IgD-negative memory B cell (primary cell): ENCODE data around the gene ATP10B. TPM values are rescaled to one million over a fixed set of nuclear protein-coding genes. Genes with fewer than 3 reads are reported as not detected.

Experiments
- H3K27ac Mint-ChIP-seq, 3 donors: one replicate each; pipeline ENCODE4 v1.8.0; 2020 to 2022; ENCODE audit warnings: mild to moderate bottlenecking in 3 of 3, mixed read lengths in 3 of 3, moderate library complexity in 1 of 3
- H3K27me3 Mint-ChIP-seq: one replicate; pipeline ENCODE4 v1.8.0; 2021; ENCODE audit warnings: mixed read lengths
- H3K36me3 Mint-ChIP-seq: one replicate; pipeline ENCODE4 v1.8.0; 2020; ENCODE audit warnings: mild to moderate bottlenecking, mixed read lengths
- H3K4me1 Mint-ChIP-seq, 3 donors: one replicate each; pipeline ENCODE4 v1.8.0; 2020 to 2022; ENCODE audit warnings: mixed read lengths in 3 of 3, mild to moderate bottlenecking in 1 of 3
- H3K4me3 Mint-ChIP-seq, 4 donors: one replicate each; pipeline ENCODE4 v1.8.0; 2020 to 2022; ENCODE audit warnings: mild to moderate bottlenecking in 4 of 4, mixed read lengths in 4 of 4, moderate library complexity in 3 of 4
- H3K9me3 Mint-ChIP-seq, 3 donors: one replicate each; pipeline ENCODE4 v1.8.0; 2020 to 2021; ENCODE audit warnings: mixed read lengths in 3 of 3, mild to moderate bottlenecking in 1 of 3
- polyA plus RNA-seq: library from polyadenylated mRNA; unstranded; fragments of 300-500 nt; fragmentation: Illumina TruSeq; gene quantifications from one replicate; pipeline ENCODE4 v1.2.3, GENCODE V29; 2021

ATP10B gene
- polyA plus RNA-seq, 1 donor from 2014 or later: 1.0 TPM

- Mint-ChIP-seq H3K27ac (no peak overlapping the region), H3K9me3 (no peaks in the 10 kb centered on the region), H3K4me1 (peaks cover 3 to 5% (median 3%) of the 10 kb centered on the region in 3 donors), H3K36me3 (no peaks in the 10 kb centered on the region), H3K4me3 (no peak overlapping the region), H3K27me3 (peaks cover 6% of the 10 kb centered on the region)
Measured at GRCh38 chr5:160699301-160699700, 152.7 kb downstream of the ATP10B start.

GRCh38 chr5:160697281-160697680, 154.7 kb downstream of the ATP10B start:
- Mint-ChIP-seq H3K36me3 (no peaks in the 10 kb centered on the region), H3K4me3 (no peak overlapping the region), H3K9me3 (no peaks in the 10 kb centered on the region), H3K27ac (no peak overlapping the region), H3K27me3 (peaks cover 10% of the 10 kb centered on the region), H3K4me1 (peaks cover 0 to 1% (median 0%) of the 10 kb centered on the region in 3 donors)

GRCh38 chr5:160694896-160695295, 157.1 kb downstream of the ATP10B start:
- Mint-ChIP-seq H3K27me3 (peaks cover 7% of the 10 kb centered on the region), H3K4me3 (no peak overlapping the region), H3K4me1 (peaks cover 0 to 1% (median 0%) of the 10 kb centered on the region in 3 donors), H3K9me3 (peaks cover 0 to 2% (median 0%) of the 10 kb centered on the region in 3 donors), H3K27ac (no peak overlapping the region), H3K36me3 (no peaks in the 10 kb centered on the region)

- Mint-ChIP-seq H3K27ac (no peak overlapping the region), H3K36me3 (no peaks in the 10 kb centered on the region), H3K27me3 (peaks cover 7% of the 10 kb centered on the region)
Measured at GRCh38 chr5:160693831-160694465, 158.1 kb downstream of the ATP10B start.

GRCh38 chr5:160692271-160692670, 159.7 kb downstream of the ATP10B start:
- no peaks in the 10 kb centered on the region for H3K36me3 Mint-ChIP-seq
- H3K4me3 Mint-ChIP-seq: no peak overlapping the region
- H3K27me3 Mint-ChIP-seq: peaks cover 5% of the 10 kb centered on the region
- no peak overlapping the region for H3K27ac Mint-ChIP-seq
- H3K4me1 Mint-ChIP-seq: no peaks in the 10 kb centered on the region
- H3K9me3 Mint-ChIP-seq: peaks cover 0 to 2% (median 0%) of the 10 kb centered on the region in 3 donors

More at GRCh38 chr5:160693831-160694465, 158.1 kb downstream of the ATP10B start:
- Mint-ChIP-seq H3K4me1 (peaks cover 0 to 1% (median 0%) of the 10 kb centered on the region in 3 donors), H3K4me3 (no peak overlapping the region), H3K9me3 (peaks cover 0 to 2% (median 0%) of the 10 kb centered on the region in 3 donors)

- H3K9me3 Mint-ChIP-seq: peaks cover 0 to 3% (median 0%) of the 10 kb centered on the region in 3 donors
- no peak overlapping the region for H3K27ac Mint-ChIP-seq
- H3K36me3 Mint-ChIP-seq: no peaks in the 10 kb centered on the region
- H3K27me3 Mint-ChIP-seq: peaks cover 7% of the 10 kb centered on the region
- H3K4me3 Mint-ChIP-seq: no peak overlapping the region
- H3K4me1 Mint-ChIP-seq: no peaks in the 10 kb centered on the region
Measured at GRCh38 chr5:160685695-160686094, 166.3 kb downstream of the ATP10B start.

- H3K4me3 Mint-ChIP-seq: no peak overlapping the region
- peaks cover 7% of the 10 kb centered on the region for H3K27me3 Mint-ChIP-seq
- H3K27ac Mint-ChIP-seq: no peak overlapping the region
- no peaks in the 10 kb centered on the region for H3K4me1 Mint-ChIP-seq
- H3K9me3 Mint-ChIP-seq: peaks cover 0 to 4% (median 0%) of the 10 kb centered on the region in 3 donors
- no peaks in the 10 kb centered on the region for H3K36me3 Mint-ChIP-seq
Measured at GRCh38 chr5:160685219-160685618, 166.8 kb downstream of the ATP10B start.

- Mint-ChIP-seq H3K27ac (no peak overlapping the region), H3K9me3 (peaks cover 0 to 4% (median 0%) of the 10 kb centered on the region in 3 donors)
Measured at GRCh38 chr5:160679567-160680309, 172.3 kb downstream of the ATP10B start.

GRCh38 chr5:160675988-160676387, 176.0 kb downstream of the ATP10B start:
- H3K9me3 Mint-ChIP-seq: peaks cover 0 to 4% (median 0%) of the 10 kb centered on the region in 3 donors
- peaks cover 1% of the 10 kb centered on the region for H3K27me3 Mint-ChIP-seq
- H3K36me3 Mint-ChIP-seq: no peaks in the 10 kb centered on the region
- H3K27ac Mint-ChIP-seq: no peak overlapping the region
- no peak overlapping the region for H3K4me3 Mint-ChIP-seq
- H3K4me1 Mint-ChIP-seq: no peaks in the 10 kb centered on the region

More at GRCh38 chr5:160679567-160680309, 172.3 kb downstream of the ATP10B start:
- Mint-ChIP-seq H3K27me3 (peaks cover 3% of the 10 kb centered on the region), H3K4me3 (no peak overlapping the region), H3K4me1 (no peaks in the 10 kb centered on the region), H3K36me3 (no peaks in the 10 kb centered on the region)

- H3K27ac Mint-ChIP-seq: no peak overlapping the region
- no peaks in the 10 kb centered on the region for H3K9me3 Mint-ChIP-seq
- no peaks in the 10 kb centered on the region for H3K4me1 Mint-ChIP-seq
- peaks cover 2% of the 10 kb centered on the region for H3K27me3 Mint-ChIP-seq
- no peak overlapping the region for H3K4me3 Mint-ChIP-seq
- no peaks in the 10 kb centered on the region for H3K36me3 Mint-ChIP-seq
Measured at GRCh38 chr5:160674901-160675300, 177.1 kb downstream of the ATP10B start.

GRCh38 chr5:160672521-160672920, 179.5 kb downstream of the ATP10B start:
- Mint-ChIP-seq H3K27ac (no peak overlapping the region), H3K4me3 (no peak overlapping the region), H3K4me1 (no peaks in the 10 kb centered on the region), H3K9me3 (peaks cover 0 to 1% (median 0%) of the 10 kb centered on the region in 3 donors), H3K27me3 (peaks cover 3% of the 10 kb centered on the region), H3K36me3 (no peaks in the 10 kb centered on the region)

GRCh38 chr5:160668356-160668755, 183.7 kb downstream of the ATP10B start:
- H3K27ac Mint-ChIP-seq: no peak overlapping the region
- H3K9me3 Mint-ChIP-seq: peaks cover 0 to 1% (median 0%) of the 10 kb centered on the region in 3 donors
- no peaks in the 10 kb centered on the region for H3K4me1 Mint-ChIP-seq
- peaks cover 3% of the 10 kb centered on the region for H3K27me3 Mint-ChIP-seq
- H3K36me3 Mint-ChIP-seq: peaks cover under 1% of the 10 kb centered on the region
- no peak overlapping the region for H3K4me3 Mint-ChIP-seq

- H3K27ac Mint-ChIP-seq: no peak overlapping the region
- H3K36me3 Mint-ChIP-seq: peaks cover 2% of the 10 kb centered on the region
- H3K4me1 Mint-ChIP-seq: no peaks in the 10 kb centered on the region
- H3K4me3 Mint-ChIP-seq: no peak overlapping the region
- H3K27me3 Mint-ChIP-seq: peaks cover 3% of the 10 kb centered on the region
- H3K9me3 Mint-ChIP-seq: peaks cover 0 to 1% (median 0%) of the 10 kb centered on the region in 3 donors
Measured at GRCh38 chr5:160667160-160667559, 184.9 kb downstream of the ATP10B start.

- H3K36me3 Mint-ChIP-seq: peaks cover 2% of the 10 kb centered on the region
- peaks cover 0 to 1% (median 0%) of the 10 kb centered on the region in 3 donors for H3K9me3 Mint-ChIP-seq
- no peak overlapping the region for H3K27ac Mint-ChIP-seq
- H3K4me1 Mint-ChIP-seq: no peaks in the 10 kb centered on the region
- H3K4me3 Mint-ChIP-seq: no peak overlapping the region
- peaks cover 2% of the 10 kb centered on the region for H3K27me3 Mint-ChIP-seq
Measured at GRCh38 chr5:160665460-160665859, 186.6 kb downstream of the ATP10B start.

- Mint-ChIP-seq H3K36me3 (peaks cover 2% of the 10 kb centered on the region), H3K27ac (no peak overlapping the region), H3K4me1 (no peaks in the 10 kb centered on the region), H3K4me3 (no peak overlapping the region), H3K27me3 (peaks cover 7% of the 10 kb centered on the region), H3K9me3 (peaks cover 0 to 5% (median 0%) of the 10 kb centered on the region in 3 donors)
Measured at GRCh38 chr5:160660132-160660531, 191.9 kb downstream of the ATP10B start.
